GM19467 (cell line): Measurements from ENCODE around the gene CDC42SE1.

Source experiments
- ATAC-seq: cut with Tn5 transposase; IDR thresholded peaks from one replicate; pipeline ENCODE4 v1.9.1; 2021; ENCODE audit warnings: mild to moderate bottlenecking, moderate library complexity; ENCODE audit not compliant: unreplicated experiment

CDC42SE1 gene

GRCh38 chr1:151009674-151010345 lies 49.6 kb downstream of the CDC42SE1 start:
- no peak for ATAC-seq

GRCh38 chr1:151009206-151009587 lies 50.2 kb downstream of the CDC42SE1 start:
- ATAC-seq: no peak

GRCh38 chr1:151008244-151009205 lies 50.9 kb downstream of the CDC42SE1 start, which contains the start of gene PRUNE1:
TSS of gene PRUNE1 (plus strand) at chr1:151008449. CDS start at chr1:151008633, 184 bp downstream.
- peak; percentile 63 for ATAC-seq

GRCh38 chr1:151007853-151008243 lies 51.6 kb downstream of the CDC42SE1 start:
- ATAC-seq: no peak

GRCh38 chr1:151006327-151007052 lies 52.9 kb downstream of the CDC42SE1 start, which contains the start of gene MINDY1:
TSS of gene MINDY1 (minus strand) at chr1:151006902. CDS start at chr1:151002617, 4,285 bp downstream.
- peak; percentile 37 for ATAC-seq

- no peak for ATAC-seq
Observed at GRCh38 chr1:151005729-151006319, 53.6 kb downstream of the CDC42SE1 start.

- no peak for ATAC-seq
Observed at GRCh38 chr1:151003180-151003579, 56.2 kb downstream of the CDC42SE1 start.

- ATAC-seq: no peak
Observed at GRCh38 chr1:151002611-151003010, 56.8 kb downstream of the CDC42SE1 start.

GRCh38 chr1:151002051-151002450 lies 57.4 kb downstream of the CDC42SE1 start:
- ATAC-seq: no peak

- no peak for ATAC-seq
Observed at GRCh38 chr1:151001602-151002001, 57.8 kb downstream of the CDC42SE1 start.
